Measurements from ENCODE around the gene NCEH1.

DNA sequence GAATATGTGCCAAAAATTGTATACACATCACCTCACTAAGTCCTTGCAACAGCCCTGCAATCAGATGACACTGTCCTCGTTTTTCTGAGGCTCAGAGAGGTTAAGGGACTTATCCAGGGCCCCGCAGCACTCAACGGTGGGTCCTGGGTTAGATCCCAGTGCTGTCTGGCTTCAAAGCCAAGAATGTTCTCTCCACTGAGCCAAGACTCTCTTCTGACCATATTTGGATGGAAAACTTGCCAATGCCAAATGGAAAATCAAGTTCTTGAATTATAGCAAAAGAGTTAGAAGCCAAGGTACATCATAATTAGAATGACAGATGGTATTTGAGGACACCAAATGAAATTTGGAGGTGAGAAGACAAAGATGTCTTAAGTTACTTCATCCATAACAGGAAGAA, 75.9 kb downstream of the NCEH1 start:
- no peak for TF ChIP-seq POLR2AphosphoS5 (IDR thresholded peaks at IDR 0.05; ENCODE audit: low read depth, low read length)
- no peak for TF ChIP-seq TAF1 (IDR thresholded peaks at IDR 0.05; ENCODE audit: borderline replicate concordance, low read depth, low read length)
- no peak for TF ChIP-seq POLR2A (IDR thresholded peaks at IDR 0.05; ENCODE audit: low read depth, low read length)

Measured in GM12892 (cell line).